NCI-H1436 treated with DMSO at 0.1 percent for 48 hours (cell line): Measurements from ENCODE around the gene DNAJB1.
"Not testable (repeated sequence)": the region's sequence is repeated elsewhere in the genome, so short reads cannot be mapped to it uniquely, and the experiment has no call there.

Experiments
- DNase-seq: peaks from one replicate; lab custom pipeline; 2025; lab: John Stamatoyannopoulos, UW

DNAJB1 gene

DNA sequence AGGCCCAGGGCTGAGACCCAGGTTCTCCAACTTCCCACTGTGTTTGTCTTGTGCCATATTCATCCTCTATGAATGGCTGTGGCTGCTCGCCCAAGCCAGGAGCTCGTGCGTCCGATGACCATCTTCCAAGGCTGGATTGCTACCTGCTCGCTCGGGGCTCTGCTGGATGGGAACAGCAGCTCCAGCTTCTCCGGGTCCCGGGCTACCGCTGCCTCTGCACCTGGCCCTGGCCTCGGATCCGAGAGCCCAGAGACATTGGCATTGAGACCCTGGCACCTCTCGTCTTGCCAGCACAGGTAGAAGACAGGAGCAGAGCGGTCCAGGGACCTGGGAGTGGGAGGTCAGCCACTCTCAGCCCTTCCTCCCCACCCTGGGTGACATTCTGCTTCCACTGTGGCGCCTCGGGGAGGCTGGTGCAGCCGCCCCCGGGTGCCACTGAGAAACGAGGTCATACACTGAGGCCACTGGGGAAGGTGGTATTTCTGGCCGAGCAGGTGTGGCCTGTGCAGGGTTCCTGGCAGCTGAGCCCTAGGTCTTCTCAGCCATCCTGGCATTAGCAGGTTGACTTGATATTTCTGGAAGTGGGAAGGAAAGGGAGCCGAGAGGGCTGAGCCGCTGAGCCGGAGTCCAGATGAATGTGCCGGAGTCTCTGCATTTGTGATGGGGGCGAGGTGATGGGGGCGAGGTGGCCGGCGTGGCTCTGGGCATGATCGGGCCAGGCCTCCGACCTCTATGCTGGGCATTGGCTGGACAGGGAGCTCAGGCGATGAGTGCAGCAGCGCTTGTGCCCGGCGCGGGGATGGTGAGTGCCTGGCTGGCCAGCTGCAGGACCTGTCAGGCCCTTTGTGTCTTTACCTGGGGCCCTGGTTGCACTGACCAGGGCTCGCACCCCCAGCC is 35.1 kb upstream of the DNAJB1 start:
- no peak for DNase-seq

DNA sequence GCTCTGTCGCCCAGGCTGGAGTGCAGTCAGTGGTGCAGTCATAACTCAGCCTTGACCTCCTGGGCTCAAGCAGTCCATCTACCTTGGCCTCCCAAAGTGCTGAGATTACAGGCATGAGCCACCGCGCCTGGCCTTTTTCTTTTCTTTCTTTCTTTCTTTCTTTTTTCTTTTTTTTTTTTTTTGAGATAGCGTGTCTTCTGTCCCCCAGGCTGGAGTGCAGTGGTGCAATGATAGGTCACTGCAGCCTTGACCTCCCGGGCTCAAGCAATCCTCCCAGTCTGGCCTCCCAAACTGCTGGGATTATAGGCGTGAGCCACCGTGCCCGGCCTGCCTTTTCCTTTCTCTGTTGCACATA is 33.8 kb upstream of the DNAJB1 start:
- not testable (repeated sequence) for DNase-seq

DNA sequence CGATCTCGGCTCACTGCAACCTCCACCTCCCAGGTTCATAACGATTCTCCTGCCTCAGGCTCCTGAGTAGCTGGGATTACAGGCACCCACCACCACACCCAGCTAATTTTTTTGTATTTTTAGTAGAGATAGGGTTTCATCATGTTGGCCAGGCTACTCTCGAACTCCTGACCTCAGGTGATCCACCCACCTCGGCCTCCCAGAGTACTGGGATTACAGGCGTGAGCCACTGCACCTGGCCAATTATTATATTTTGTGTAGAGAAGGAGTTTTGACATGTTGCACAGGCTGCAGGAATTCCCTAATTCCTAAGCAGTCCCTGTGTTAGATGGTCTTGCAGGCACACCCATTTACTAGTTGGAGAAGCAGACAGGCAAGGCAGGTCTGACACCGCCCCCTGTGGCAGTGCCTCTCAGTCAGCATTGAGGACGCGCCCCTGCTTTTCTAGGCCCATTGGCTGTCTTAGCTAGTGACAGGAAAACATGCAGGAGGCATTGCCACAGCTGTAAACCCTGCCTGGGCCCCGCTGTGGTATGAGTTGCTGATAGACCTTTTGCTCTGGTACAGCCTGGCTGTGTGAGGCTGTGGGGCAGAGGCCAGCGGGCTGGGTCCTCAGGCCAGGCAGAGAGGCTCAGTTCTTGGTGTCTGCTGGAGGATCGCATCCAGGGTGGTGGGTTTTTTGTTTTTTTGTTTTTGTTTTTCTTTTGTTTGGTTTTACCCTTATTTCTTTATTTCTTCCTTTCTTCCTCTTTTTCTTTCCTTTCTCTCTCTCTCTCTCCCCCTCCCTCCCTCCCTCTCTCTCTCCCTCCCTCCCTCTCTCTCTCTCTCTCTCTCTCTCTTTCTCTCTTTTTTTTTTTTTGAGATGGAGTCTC is 33.2 kb upstream of the DNAJB1 start:
- DNase-seq = not testable (repeated sequence)

DNA sequence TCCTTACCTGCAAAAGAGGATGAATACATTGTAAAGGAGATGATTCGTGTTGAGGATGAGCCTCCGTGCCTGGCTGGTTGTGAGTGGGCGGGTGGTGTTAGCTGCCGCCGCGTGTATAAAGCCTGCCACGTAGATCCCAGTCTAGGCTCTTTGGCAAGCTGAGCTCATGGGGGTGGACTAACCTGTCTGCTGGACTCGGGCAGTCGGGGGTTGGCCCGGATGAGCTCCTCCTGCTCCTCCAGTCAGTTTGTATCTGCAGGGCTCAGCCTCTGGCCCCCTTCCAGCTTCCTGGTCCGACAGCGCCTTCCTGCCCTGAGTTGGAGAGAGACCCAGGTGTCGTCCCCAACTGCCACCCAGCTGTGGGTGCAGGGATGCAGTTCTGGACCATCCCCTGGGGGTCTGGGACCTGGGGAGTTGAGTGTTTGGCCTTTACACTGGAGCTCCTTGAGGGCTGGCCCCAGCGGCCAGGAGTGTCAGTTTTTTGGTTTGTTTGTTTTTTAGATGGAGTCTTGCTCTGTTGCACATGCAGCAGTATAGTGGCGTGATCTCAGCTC is 32.1 kb upstream of the DNAJB1 start:
- no peak for DNase-seq

DNA sequence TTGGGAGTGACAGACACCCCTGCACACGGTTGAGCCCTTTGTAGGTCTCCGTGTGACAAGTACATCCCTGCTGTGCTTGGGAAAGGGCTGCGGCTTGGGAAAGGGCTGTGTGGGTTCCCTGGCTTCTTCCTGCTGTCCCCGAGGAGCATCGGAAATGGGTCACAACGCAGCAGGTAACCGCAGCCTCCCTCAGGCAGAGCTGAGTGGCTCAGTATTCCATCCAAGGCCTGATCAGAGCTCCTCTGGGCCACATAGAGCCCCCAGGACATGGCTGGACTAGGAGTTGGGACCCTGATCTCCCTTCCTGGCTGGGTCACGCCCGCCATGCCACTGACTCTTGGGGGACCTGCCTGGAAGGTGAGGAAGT is 27.5 kb upstream of the DNAJB1 start:
- no peak for DNase-seq

DNA sequence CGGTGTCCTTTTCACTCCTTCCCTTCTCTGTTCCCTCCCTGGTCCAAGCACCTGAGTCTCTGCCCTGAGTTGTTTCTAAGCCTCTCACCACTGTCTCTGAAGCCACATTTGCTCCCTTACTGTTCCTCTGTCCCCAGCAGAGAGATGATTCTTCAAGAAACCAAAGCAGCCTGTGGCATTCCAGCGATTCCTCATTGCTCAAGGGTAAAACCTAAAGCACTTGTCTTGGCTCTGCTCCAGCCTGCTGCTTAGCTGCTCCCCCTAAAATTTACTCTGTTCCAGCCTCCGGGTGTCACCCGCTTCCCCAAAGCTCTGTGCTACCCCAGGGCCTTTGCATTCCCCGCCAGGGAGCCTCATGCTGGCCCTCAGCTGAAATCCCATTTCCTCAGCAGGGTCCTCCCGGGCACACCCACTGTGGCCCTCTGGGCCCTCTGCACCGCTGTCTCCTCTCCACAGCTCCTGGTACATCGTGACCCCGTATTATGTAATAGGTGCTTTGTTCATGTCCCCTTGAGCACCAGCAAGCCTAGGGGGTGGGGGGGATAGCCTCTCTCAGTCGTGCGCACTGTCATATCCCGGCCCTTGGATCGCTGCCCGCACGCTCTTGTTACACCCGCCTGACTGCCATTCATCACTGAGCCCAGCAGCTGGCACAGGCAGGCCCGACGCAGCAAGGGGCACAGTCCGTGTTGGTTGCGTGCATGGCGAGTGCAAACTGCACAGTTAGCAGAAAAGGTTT is 26.9 kb upstream of the DNAJB1 start:
- DNase-seq = peak; percentile 48

DNA sequence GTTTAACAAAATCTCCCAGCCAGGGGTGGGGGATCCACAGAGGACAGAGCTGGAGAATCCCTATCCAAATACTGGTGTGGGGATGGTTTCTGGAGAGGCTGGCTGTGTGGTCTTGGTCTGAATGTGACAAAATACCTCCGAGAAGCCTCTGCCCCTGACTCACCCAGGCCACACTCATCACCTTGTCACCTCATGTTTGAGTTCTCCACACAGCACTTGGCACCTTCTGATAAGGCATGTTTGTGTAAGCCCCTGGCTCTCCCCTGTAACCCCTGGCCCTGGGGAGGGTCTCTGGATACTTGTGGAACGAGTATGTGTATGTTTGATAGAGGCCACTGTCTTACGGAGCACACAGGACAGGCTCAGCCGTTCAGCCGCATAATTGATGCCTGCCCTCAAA is 25.9 kb upstream of the DNAJB1 start:
- DNase-seq = no peak

DNA sequence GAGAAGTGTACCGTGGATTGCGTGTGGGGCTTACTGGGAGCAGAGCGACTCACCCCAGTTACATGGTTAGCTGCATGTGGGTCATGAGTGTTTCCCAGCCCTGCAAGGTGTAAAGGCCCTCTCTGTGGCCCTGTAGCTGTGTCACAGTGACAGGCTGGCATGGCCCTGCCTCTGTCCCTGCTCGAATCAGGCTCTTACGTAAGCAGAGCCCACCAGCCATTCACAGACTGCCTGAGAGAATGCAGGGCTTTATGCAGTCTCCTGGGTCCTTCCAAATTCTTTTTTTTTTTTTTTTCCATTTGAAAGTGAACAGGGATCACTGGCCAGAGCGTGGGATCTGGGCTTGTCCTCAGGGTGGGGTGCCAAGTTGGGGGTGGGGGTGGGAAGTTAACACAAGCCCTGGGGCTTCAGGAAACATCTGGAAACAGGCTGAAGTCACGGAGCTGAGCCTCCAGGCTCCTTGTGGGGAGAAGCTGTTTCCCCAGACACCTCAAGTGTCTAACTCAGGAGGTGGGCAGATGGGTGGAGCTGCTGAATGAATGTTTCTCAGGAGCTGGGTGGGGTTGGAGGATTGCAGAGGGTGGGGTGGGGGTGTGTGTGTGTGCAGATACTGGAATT is 24.6 kb upstream of the DNAJB1 start:
- no peak for DNase-seq

DNA sequence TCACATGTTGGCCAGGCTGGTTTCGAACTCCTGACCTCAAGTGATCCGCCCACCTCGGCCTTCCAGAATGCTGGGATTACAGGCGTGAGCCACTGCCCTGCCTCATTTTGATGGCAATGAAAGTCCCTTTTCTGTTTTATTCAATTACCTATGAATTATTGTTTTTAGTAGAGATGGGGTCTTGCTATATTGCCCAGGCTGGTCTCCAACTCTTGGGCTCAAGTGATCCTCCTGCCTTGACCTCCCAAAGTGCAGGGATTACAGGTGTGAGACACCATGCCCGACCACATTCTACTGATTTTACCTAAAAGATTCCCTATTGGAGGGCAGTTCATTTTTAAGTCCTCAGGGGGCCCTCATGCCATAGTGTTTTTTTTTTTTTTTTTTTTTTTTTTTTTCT is 23.8 kb upstream of the DNAJB1 start:
- not testable (repeated sequence) for DNase-seq

DNA sequence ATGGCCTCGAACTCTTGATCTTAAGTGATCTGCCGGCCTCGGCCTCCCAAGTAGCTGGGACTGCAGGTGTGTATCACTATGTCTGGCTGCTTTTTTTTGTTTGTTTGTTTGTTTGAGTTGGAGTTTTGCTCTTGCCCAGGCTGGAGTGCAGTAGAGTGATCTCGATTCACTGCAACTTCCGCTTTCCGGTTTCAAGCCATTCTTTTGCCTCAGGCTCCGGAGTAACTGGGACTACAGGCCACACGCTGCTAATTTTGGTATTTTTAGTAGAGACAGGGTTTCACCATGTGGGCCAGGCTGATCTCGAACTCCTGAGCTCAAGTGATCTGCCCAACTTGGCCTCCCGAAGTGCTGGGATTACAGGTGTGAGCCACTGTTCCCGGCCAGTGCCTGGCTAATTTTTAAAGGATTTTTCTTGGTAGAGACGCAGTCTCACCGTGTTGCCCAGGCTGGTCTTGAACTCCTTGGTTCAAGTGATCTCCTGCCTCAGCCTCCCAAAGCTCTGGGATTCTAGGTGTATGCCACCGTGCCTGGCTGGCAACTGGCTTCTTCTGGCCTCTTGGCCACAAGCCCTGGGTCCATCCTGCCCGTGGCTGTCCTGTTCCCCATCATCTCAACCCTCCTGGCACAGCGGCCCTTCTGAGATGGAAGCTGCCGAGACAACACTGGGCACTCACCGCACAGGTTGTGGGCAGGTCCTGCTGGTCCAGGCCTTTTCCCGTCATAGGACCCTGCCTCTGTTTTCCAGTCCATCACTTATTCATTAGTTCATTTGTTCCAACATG is 22.7 kb upstream of the DNAJB1 start:
- DNase-seq = no peak

DNA sequence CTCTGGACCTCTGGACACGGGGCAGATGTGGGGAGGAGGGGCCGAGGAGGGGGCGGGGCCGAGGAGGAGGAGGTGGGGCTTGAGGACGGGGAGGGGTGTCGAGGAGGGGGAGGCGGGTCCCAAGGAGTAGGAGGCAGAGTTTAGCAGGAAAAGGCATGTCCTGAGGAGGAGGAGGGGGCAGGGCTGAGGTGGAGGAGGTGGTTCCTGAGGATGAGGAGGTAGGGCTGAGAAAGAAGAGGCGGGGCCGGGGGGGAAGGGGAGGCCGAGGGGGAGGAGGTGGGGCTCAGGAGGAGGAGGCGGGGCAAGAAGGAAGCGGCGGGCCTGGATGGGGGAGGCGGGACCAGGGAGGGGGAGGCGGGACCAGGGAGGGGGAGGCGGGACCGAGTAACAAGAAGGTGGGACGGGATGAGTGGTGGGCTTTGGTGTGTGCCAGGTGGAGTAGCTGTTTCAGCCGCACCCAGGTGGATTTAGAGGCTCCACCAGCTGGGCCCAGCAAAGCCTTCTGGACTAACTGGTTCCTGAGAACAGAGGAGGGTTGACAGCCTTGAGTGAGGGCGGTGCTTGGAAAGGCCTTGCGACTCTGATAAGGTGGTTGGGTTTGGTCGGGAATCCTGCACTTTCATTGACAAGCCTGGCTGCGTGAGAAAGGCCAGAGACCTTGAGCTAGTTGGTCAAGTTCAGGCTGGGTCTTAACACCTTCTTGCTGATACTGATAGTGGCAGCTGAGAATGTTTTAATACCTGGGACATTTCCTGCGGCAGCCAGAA is 18.9 kb upstream of the DNAJB1 start:
- no peak for DNase-seq

DNA sequence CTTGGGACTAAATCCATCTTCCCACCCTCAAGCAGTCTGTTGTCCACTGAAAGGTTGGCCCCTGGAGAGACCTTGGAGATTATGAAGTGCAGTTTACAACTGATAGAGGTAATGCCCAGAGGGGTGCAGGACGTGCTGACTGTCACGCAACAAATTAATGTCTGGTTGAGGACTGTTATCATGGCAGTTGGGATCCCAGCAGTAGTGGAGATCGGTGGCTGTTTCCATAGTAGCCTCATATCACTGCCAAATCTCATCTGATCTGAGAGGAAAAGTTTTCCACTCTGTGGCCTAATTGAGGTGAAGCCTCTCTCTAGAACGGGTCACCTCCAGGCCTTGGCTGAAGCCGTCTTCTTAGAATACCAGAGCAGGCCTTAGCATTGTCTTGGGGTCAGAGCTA is 15.3 kb upstream of the DNAJB1 start:
- no peak for DNase-seq

DNA sequence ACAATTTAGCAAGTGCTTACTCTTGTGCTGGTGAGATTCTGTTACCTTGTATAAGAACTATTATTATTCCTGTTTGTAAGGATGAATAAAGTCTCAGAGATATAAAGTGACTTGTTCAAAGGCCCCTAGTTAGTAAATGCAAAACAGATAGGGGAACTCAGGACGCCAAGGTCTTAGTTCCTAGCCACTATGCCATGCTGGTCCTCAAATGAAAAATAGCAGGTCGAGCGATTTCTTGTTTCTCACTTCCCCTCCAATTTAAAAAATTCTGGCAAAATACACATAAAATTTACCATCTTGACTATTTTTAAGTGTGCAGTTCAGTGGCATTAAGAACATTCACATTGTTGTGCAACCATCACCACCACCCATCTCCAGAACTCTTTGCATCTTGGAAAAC is 12.3 kb upstream of the DNAJB1 start:
- DNase-seq = no peak

DNA sequence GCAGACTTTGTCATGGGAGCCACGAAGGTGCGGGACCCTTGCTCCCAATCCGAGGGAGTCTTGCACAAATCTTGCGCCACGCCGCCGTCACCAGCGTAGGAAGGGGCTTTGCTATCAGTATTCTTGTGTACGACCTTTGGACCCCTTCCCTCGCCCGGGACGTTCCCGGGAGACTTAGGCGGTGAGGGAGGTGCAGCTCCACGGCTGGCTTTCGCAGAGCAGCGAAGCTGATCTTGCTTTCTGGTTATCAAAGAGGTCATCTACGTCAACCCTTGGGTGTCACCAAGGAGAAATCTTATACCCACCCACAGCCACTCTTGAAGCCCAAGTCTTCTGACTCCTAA is 11.8 kb upstream of the DNAJB1 start:
- no peak for DNase-seq

DNA sequence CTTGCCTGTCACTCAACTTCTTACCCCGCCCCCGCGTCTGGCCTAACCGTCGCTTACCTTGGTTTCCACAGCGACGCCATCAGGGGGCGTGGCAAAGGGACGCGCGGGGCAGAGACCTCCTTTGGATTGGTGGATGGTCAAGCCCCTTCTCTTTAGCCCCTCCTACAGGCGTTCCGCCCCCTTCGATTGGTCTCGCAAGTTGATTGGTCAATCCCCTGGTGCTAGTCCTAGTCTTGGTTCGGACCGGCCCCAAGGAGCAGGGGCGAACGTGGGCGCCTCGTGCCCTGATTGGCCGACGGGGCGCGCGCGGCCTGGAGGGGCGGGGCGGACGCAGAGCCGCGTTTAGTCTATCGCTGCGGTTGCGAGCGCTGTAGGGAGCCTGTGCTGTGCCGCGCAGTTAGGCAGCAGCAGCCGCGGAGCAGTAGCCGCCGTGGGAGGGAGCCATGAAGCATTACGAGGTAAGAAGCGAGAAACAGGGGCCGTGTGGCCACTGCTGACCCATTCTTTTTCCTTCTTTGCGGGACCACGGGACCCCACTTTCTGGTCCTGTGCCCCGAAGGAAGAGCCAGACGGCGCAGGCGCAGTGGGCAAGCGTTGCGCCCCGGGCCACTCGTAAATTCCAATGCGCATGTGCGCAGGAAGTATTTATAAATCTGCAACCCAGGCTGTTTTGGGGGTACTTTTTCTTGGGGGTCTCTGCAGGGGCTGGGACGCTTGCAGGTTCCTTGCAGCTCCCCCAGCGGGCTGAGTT is 11.2 kb upstream of the DNAJB1 start, which contains the start of gene TECR:
Gene TECR (plus strand): TSS at position 341 of the 751 bp plus-strand sequence. CDS start 103 bp downstream, at position 444.
- DNase-seq = peak; percentile 98

DNA sequence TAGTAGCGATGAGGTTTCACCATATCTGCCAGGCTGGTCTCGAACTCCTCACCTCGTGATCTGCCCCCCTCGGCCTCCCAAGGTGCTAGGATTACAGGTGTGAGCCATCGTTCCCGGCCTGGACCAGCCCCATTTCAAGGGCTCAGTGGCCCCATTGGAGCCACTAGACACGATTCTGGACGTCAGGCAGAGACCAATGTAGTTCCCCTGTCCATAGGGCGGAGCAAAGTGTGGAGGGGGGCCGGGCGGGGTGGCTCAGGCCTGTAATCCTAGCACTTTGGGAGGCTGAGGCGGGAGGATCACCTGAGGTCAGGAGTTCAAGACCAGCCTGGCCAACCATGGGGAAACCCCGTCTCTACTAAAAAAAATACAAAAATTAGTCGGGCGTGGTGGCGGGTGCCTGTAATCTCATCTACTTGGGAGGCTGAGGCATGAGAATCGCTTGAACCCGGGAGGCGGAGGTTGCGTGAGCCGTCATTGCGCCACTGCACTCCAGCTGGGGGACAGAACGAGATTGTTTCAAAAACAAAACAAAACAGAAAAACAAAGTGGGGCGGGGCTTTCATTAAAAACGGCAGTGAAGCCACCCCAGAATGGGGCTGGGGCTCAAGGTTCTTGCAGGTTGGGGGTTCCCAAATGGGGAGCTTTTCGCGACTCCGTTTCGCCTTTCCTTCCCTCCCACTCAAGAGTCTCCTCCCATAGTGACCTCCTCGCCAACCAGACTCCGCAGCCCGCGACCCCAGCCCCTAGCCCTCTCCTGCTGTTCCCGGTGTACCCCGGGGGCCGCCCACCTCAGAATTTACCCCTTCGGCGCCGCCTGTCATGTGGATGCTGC is 10.4 kb upstream of the DNAJB1 start:
- DNase-seq = no peak

DNA sequence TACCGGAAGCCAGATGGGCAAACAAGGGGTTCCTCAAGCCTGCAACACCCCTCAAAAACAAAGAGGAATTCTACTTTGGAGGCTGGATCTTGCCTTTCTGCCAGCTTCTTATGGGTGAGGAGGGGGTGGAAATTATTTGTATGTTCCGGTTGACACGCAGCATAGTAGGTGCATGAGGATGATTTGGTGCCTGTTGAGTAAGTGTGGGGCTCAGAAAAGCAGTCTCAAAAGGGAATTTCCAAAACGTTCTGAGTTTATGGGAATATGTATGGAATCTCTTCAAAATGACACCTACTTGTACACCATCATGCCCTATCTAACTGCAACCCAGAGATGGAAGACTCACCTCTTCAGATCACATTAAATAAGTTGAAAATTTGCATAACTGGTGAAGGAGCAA is 8.2 kb upstream of the DNAJB1 start:
- no peak for DNase-seq

DNA sequence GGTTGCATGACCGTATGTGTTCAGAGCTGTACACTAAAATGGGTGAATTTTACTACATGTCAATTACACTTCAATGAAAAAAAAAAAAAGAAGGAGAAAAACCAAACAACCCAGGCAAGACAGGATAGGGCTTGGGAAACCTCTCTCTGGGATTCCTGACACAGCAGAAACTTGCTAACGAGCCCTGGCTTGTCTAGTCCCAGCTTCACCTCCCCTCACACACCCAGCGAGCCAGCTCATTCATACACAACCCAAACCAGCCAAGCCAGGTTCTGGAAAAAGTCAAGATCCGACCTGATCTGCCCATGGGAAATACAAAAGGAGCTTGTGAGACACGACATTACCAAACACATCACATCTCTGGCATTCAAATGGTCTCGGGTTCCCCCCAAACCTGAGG is 7.5 kb upstream of the DNAJB1 start:
- no peak for DNase-seq

DNA sequence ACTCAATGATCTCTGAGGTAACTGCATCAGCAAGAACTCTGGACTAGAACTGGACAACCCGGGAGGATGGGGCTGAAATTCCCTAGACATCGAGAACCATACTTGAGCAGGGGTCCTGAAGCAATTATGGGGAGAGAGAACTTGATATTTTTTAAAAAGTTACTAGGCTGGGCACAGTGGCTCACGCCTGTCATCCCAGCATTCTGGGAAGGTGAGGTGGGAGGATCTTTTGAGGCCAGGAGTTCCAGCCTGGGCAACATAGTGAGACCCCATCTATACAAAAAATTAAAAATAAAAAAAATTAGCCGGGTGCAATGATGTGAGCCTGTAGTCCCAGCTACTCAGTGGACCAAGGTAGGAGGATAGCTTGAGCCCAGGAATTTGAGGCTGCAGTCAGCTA is 2.3 kb upstream of the DNAJB1 start:
- no peak for DNase-seq
